Breast epithelium (tissue), 4 donors: Measurements from ENCODE around the gene RGL1. TPM values are rescaled to one million over a fixed set of nuclear protein-coding genes. Genes with fewer than 3 reads are reported as not detected.

Source experiments
- DNase-seq, 2 donors: peaks; one replicate each; pipeline ENCODE4 v3.0.0-alpha.2; 2019; ENCODE audit warnings: low spot score in 2 of 2
- H3K27ac ChIP-seq, 2 donors: fragments of 200-600 bp; sonication (generic) in 1 of 2; one replicate each; pipeline ENCODE4 v1.5.1; 2016 to 2019; ENCODE audit warnings: mild to moderate bottlenecking in 1 of 2
- H3K27me3 ChIP-seq, 2 donors: fragments of 200-600 bp; sonication (generic) in 1 of 2; one replicate each; pipeline versions ENCODE4 v1.5.1 to v1.6.0; 2017 to 2019; ENCODE audit warnings: control low read depth in 1 of 2, mild to moderate bottlenecking in 1 of 2
- H3K36me3 ChIP-seq: fragments of 200-600 bp; one replicate; pipeline ENCODE4 v1.5.1; 2019
- H3K4me1 ChIP-seq, 2 donors: fragments of 200-600 bp; sonication (generic); one replicate each; pipeline ENCODE4 v1.5.1; 2016 to 2019; ENCODE audit warnings: control low read depth in 1 of 2
- H3K4me3 ChIP-seq, 3 donors: fragments of 200-600 bp; sonication (generic); 1 replicate in 2 of 3; 2 replicates in 1 of 3; pipeline ENCODE4 v1.5.1; 2016 to 2019; ENCODE audit warnings: mild to moderate bottlenecking in 3 of 3, moderate library complexity in 2 of 3
- H3K9me3 ChIP-seq, 2 donors: fragments of 200-600 bp; sonication (generic) in 1 of 2; one replicate each; pipeline ENCODE4 v1.5.1; 2016 to 2019; ENCODE audit warnings: control low read depth in 1 of 2
- CTCF ChIP-seq, 3 donors: fragments of 450-650 bp; IDR thresholded peaks; one replicate each; pipeline ENCODE4 v1.5.1; 2016 to 2017; ENCODE audit warnings: antibody characterized with exemption in 3 of 3, mild to moderate bottlenecking in 3 of 3, moderate library complexity in 3 of 3
- POLR2A ChIP-seq: fragments of 450-650 bp; IDR thresholded peaks from one replicate; pipeline ENCODE4 v1.6.1; 2016; ENCODE audit warnings: antibody characterized with exemption, mild to moderate bottlenecking, moderate library complexity
- POLR2AphosphoS5 ChIP-seq, 3 donors: sonication (generic); formaldehyde crosslinking; IDR thresholded peaks; one replicate each; pipeline ENCODE4 v1.6.1; 2017; ENCODE audit warnings: antibody characterized with exemption in 3 of 3
- intact Hi-C: fragments of 100-400 bp; cut with DNase I; formaldehyde crosslinking; loops from one replicate; pipeline ENCODE4 v1.15.1; 2023; ENCODE audit warnings: low total_unique reads
- total RNA-seq, 3 donors: library from RNA; depleted of rRNA; stranded (reverse); fragments of >200 nt; gene quantifications; one replicate each; pipeline ENCODE4 v1.1.0, GENCODE V29; 2016

The RGL1 gene
- total RNA-seq, 3 donors from 2014 or later: 24.9 to 70.2 (median 26.8) TPM

- DNase-seq: no peak
- intact Hi-C loops: loop anchor here (5.0 kb wide), 1 partner anchor 850 kb away; no protein-coding TSS in a partner anchor
- no peak for TF ChIP-seq POLR2AphosphoS5 (IDR thresholded peaks at IDR 0.05)
- no peak for TF ChIP-seq CTCF (IDR thresholded peaks at IDR 0.05)
- TF ChIP-seq POLR2A: no peak
- Histone ChIP-seq H3K27ac (no peak overlapping the region), H3K4me1 (no peaks in the 10 kb centered on the region), H3K9me3 (no peaks in the 10 kb centered on the region), H3K4me3 (no peak overlapping the region), H3K36me3 (no peaks in the 10 kb centered on the region), H3K27me3 (no peaks in the 10 kb centered on the region)
Measured at GRCh38 chr1:183827801-183828200, 22.9 kb downstream of the RGL1 start.

GRCh38 chr1:183830389-183830788 lies 25.5 kb downstream of the RGL1 start:
- no peaks in the 10 kb centered on the region for H3K9me3 ChIP-seq
- intact Hi-C loops: no loop called here
- no peak for DNase-seq
- H3K4me3 ChIP-seq: no peak overlapping the region
- no peaks in the 10 kb centered on the region for H3K4me1 ChIP-seq
- no peaks in the 10 kb centered on the region for H3K27me3 ChIP-seq
- no peak for TF ChIP-seq CTCF (IDR thresholded peaks at IDR 0.05)
- no peak for TF ChIP-seq POLR2AphosphoS5 (IDR thresholded peaks at IDR 0.05)
- TF ChIP-seq POLR2A: no peak
- no peak overlapping the region for H3K27ac ChIP-seq
- no peaks in the 10 kb centered on the region for H3K36me3 ChIP-seq

GRCh38 chr1:183831311-183831710 lies 26.4 kb downstream of the RGL1 start:
- Histone ChIP-seq H3K27me3 (no peaks in the 10 kb centered on the region), H3K4me3 (no peak overlapping the region), H3K9me3 (no peaks in the 10 kb centered on the region), H3K4me1 (no peaks in the 10 kb centered on the region), H3K27ac (no peak overlapping the region), H3K36me3 (no peaks in the 10 kb centered on the region)
- no peak for DNase-seq
- intact Hi-C loops: no loop called here
- TF ChIP-seq CTCF (IDR thresholded peaks at IDR 0.05) (no peak), POLR2A (no peak), POLR2AphosphoS5 (IDR thresholded peaks at IDR 0.05) (no peak)

- no peak overlapping the region for H3K27ac ChIP-seq
- no peaks in the 10 kb centered on the region for H3K4me1 ChIP-seq
Measured at GRCh38 chr1:183832459-183832858, 27.5 kb downstream of the RGL1 start.

GRCh38 chr1:183834568-183834967 lies 29.6 kb downstream of the RGL1 start:
- intact Hi-C loops: no loop called here
- no peaks in the 10 kb centered on the region for H3K9me3 ChIP-seq
- no peak for DNase-seq
- no peak for TF ChIP-seq POLR2AphosphoS5 (IDR thresholded peaks at IDR 0.05)
- no peak for TF ChIP-seq CTCF (IDR thresholded peaks at IDR 0.05)
- TF ChIP-seq POLR2A: no peak
- no peak overlapping the region for H3K27ac ChIP-seq
- no peaks in the 10 kb centered on the region for H3K27me3 ChIP-seq
- no peaks in the 10 kb centered on the region for H3K36me3 ChIP-seq
- no peak overlapping the region for H3K4me3 ChIP-seq
- H3K4me1 ChIP-seq: no peaks in the 10 kb centered on the region

More at GRCh38 chr1:183832459-183832858, 27.5 kb downstream of the RGL1 start:
- no peak overlapping the region for H3K4me3 ChIP-seq
- intact Hi-C loops: no loop called here
- H3K36me3 ChIP-seq: no peaks in the 10 kb centered on the region
- no peaks in the 10 kb centered on the region for H3K9me3 ChIP-seq
- no peak for TF ChIP-seq POLR2AphosphoS5 (IDR thresholded peaks at IDR 0.05)
- no peak for TF ChIP-seq POLR2A
- TF ChIP-seq CTCF (IDR thresholded peaks at IDR 0.05): no peak
- no peak for DNase-seq
- no peaks in the 10 kb centered on the region for H3K27me3 ChIP-seq
